GM12878 (cell line): ENCODE data around the gene GAPT. TPM values are rescaled to one million over a fixed set of nuclear protein-coding genes. Genes with fewer than 3 reads are reported as not detected.

Source experiments
- E2F4 ChIP-seq: IDR thresholded peaks from 2 replicates; pipeline ENCODE4 v1.6.1; 2012; ENCODE audit warnings: low read depth, low read length, improper control_type of control experiment
- FOXK2 ChIP-seq: fragments of 450-650 bp; IDR thresholded peaks from 2 replicates; pipeline ENCODE4 v1.6.1; 2017; ENCODE audit warnings: mild to moderate bottlenecking, moderate library complexity
- MXI1 ChIP-seq: fragments of 150-350 bp; IDR thresholded peaks from 2 replicates; pipeline ENCODE4 v1.6.1; 2011; ENCODE audit warnings: low read depth, mild to moderate bottlenecking, inconsistent platforms, low read length, improper control_type of control experiment
- NFYB ChIP-seq: IDR thresholded peaks from 2 replicates; pipeline ENCODE4 v1.6.1; 2011; ENCODE audit warnings: low read depth, mild to moderate bottlenecking, low read length, improper control_type of control experiment, moderate library complexity; ENCODE audit not compliant: insufficient read depth
- NKRF ChIP-seq: fragments of 450-650 bp; conservative IDR thresholded peaks from 2 replicates; pipeline ENCODE4 v1.6.1; 2017; ENCODE audit warnings: mild to moderate bottlenecking, moderate library complexity
- RAD51 ChIP-seq: fragments of 450-650 bp; IDR thresholded peaks from 2 replicates; pipeline ENCODE4 v1.6.1; 2016; ENCODE audit warnings: moderate library complexity, mild to moderate bottlenecking, inconsistent platforms
- SIN3A ChIP-seq: IDR thresholded peaks from 2 replicates; pipeline ENCODE4 v1.6.1; 2012; ENCODE audit warnings: low read depth, low read length, improper control_type of control experiment
- SMAD1 ChIP-seq: fragments of 450-650 bp; IDR thresholded peaks from 2 replicates; pipeline ENCODE4 v1.6.1; 2018; ENCODE audit warnings: mild to moderate bottlenecking, low read depth; ENCODE audit not compliant: partially characterized antibody
- polyA plus RNA-seq, 11 experiments: library from polyadenylated mRNA; depleted of rRNA in 4 of 11; unstranded in 6 of 11; stranded (reverse) in 5 of 11; fragments of >200 nt; fragmentation: Nextera tagmentation in 4 of 11; fragmentation: Illumina TruSeq in 1 of 11; extraction: Ambion mirVana in 4 of 11; extraction: Trizol in 1 of 11; gene quantifications; 1 replicate in 1 of 11; 2 replicates in 10 of 11; pipeline versions ENCODE4 v1.2.1 to v1.2.3, GENCODE V29; 2011 to 2016; ENCODE audit warnings: inconsistent platforms in 2 of 11, missing spikeins in 2 of 11, low read depth in 1 of 11
- total RNA-seq, 4 experiments: library from RNA; depleted of rRNA in 3 of 4; stranded (reverse); fragments of >200 nt in 3 of 4; fragmentation: Illumina TruSeq in 1 of 4; extraction: Trizol in 1 of 4; gene quantifications; 2 replicates each; pipeline versions ENCODE4 v1.2.1 to v1.2.3, GENCODE V29; 2013 to 2021
- TF ChIP-seq, protein P1 (sequence below): IDR thresholded peaks from 2 replicates; pipeline ENCODE4 v1.6.1; 2011; ENCODE audit warnings: mild to moderate bottlenecking, low read depth, low read length, moderate library complexity; ENCODE audit not compliant: insufficient replicate concordance

GAPT gene
- total and polyA plus RNA-seq, 10 of the 15 experiments (the other 5 are each of a cell fraction or from before 2014, with no cell fraction given), result 0.15 to 0.96 (median 0.57) TPM; not detected in 2

DNA sequence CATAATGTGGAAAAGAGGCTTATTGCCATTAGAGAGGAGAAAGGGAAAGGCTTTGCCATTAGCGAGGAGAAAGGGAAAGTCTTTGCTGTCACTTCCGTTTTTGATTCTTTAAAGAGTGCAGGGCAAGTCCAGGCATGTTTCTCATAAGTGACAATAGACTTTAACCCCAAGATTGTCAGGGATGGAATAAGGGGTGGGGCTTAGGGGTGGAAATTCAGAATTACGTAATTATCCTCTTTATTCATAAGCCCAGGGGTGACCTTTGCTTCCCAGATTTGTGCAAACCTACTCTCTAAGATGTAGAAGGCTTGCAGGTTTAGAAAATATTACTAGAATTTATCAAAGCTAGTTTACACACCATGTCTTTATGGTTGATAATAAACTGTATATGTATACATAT lies 29.1 kb upstream of the GAPT start (continued):
- no peak for TF ChIP-seq NFYB
- no peak for TF ChIP-seq SIN3A
- TF ChIP-seq E2F4, result no peak
- no peak for TF ChIP-seq NKRF
- no peak for TF ChIP-seq SMAD1
- TF ChIP-seq, protein P1, sequence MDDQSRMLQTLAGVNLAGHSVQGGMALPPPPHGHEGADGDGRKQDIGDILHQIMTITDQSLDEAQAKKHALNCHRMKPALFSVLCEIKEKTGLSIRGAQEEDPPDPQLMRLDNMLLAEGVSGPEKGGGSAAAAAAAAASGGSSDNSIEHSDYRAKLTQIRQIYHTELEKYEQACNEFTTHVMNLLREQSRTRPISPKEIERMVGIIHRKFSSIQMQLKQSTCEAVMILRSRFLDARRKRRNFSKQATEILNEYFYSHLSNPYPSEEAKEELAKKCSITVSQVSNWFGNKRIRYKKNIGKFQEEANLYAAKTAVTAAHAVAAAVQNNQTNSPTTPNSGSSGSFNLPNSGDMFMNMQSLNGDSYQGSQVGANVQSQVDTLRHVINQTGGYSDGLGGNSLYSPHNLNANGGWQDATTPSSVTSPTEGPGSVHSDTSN, result no peak
- no peak for TF ChIP-seq MXI1
- TF ChIP-seq FOXK2, result no peak
- TF ChIP-seq RAD51, result 0 out of 2 replicates have a peak, but pooled peaks have one; percentile 14
- TF ChIP-seq, all 136 proteins: peak for 17
